WTC11 (cell line): ENCODE measurements around the gene HMGB4. TPM values are rescaled to one million over a fixed set of nuclear protein-coding genes. Genes with fewer than 3 reads are reported as not detected.

Experiments
- ATAC-seq: fragments of 200-7000 bp; cut with Tn5 transposase; 2 replicates; pipeline ENCODE4 v1.10.0; 2021; ENCODE audit warnings: mild to moderate bottlenecking, moderate library complexity
- CTCF ChIA-PET: fragments of 300-600 bp; sonication (Branson Sonifier 250); formaldehyde crosslinking; loops from one replicate; lab custom pipeline; 2021; ENCODE audit warnings: antibody characterized with exemption; lab: Charles Lee
- POLR2A ChIA-PET: fragments of 350-600 bp; sonication (Branson Sonifier 250); formaldehyde crosslinking; loops from one replicate; lab custom pipeline; 2021; ENCODE audit warnings: antibody characterized with exemption; lab: Charles Lee
- DNase-seq: peaks from one replicate; pipeline ENCODE4 v3.0.0; 2021; ENCODE audit warnings: low spot score
- H3K27ac Mint-ChIP-seq: 2 replicates; pipeline ENCODE4 v1.8.0; 2021; ENCODE audit warnings: mixed read lengths
- H3K27me3 Mint-ChIP-seq: 2 replicates; pipeline ENCODE4 v1.8.0; 2021; ENCODE audit warnings: low read depth, mild to moderate bottlenecking, moderate library complexity, mixed read lengths
- H3K36me3 Mint-ChIP-seq: 2 replicates; pipeline ENCODE4 v1.8.0; 2021; ENCODE audit warnings: mixed read lengths
- H3K4me1 Mint-ChIP-seq: 2 replicates; pipeline ENCODE4 v1.8.0; 2022; ENCODE audit warnings: mixed read lengths
- H3K4me3 Mint-ChIP-seq: 2 replicates; pipeline ENCODE4 v1.8.0; 2021; ENCODE audit warnings: mild to moderate bottlenecking, moderate library complexity, mixed read lengths
- H3K9me3 Mint-ChIP-seq: 2 replicates; pipeline ENCODE4 v1.8.0; 2021; ENCODE audit warnings: mixed read lengths
- ELF4 ChIP-seq: sonication (generic); formaldehyde crosslinking; IDR thresholded peaks from 2 replicates; pipeline ENCODE4 v1.8.1; 2022; ENCODE audit warnings: low read depth, mild to moderate bottlenecking, moderate library complexity, missing genetic modification reagents
- EMX1 ChIP-seq: fragments of 250-450 bp; sonication (Bioruptor Pico); IDR thresholded peaks from 2 replicates; pipeline ENCODE4 v1.8.0; 2021; ENCODE audit warnings: mild to moderate bottlenecking
- ESRRA ChIP-seq: sonication (generic); formaldehyde crosslinking; IDR thresholded peaks from 2 replicates; pipeline ENCODE4 v1.8.1; 2022; ENCODE audit warnings: mild to moderate bottlenecking, missing genetic modification reagents, borderline replicate concordance
- FOXK1 ChIP-seq: sonication (generic); formaldehyde crosslinking; IDR thresholded peaks from 2 replicates; pipeline ENCODE4 v1.8.0; 2022; ENCODE audit warnings: mild to moderate bottlenecking, moderate library complexity, missing genetic modification reagents
- FOXP1 ChIP-seq: sonication (generic); formaldehyde crosslinking; IDR thresholded peaks from 2 replicates; pipeline ENCODE4 v1.8.0; 2022; ENCODE audit warnings: missing genetic modification reagents, mild to moderate bottlenecking, moderate library complexity, borderline replicate concordance
- IRF2 ChIP-seq: sonication (generic); formaldehyde crosslinking; IDR thresholded peaks from 2 replicates; pipeline ENCODE4 v1.8.0; 2022; ENCODE audit warnings: low read depth, missing genetic modification reagents, borderline replicate concordance
- MYBL2 ChIP-seq: sonication (generic); formaldehyde crosslinking; IDR thresholded peaks from 2 replicates; pipeline ENCODE4 v1.8.1; 2023; ENCODE audit warnings: mild to moderate bottlenecking, moderate library complexity, missing genetic modification reagents
- NFATC4 ChIP-seq: fragments of 250-450 bp; sonication (Bioruptor Pico); IDR thresholded peaks from 2 replicates; pipeline ENCODE4 v1.9.0; 2021; ENCODE audit warnings: mild to moderate bottlenecking
- NFYB ChIP-seq: sonication (generic); formaldehyde crosslinking; conservative IDR thresholded peaks from 2 replicates; pipeline ENCODE4 v1.8.0; 2022; ENCODE audit warnings: low read depth, missing genetic modification reagents
- RELA ChIP-seq: sonication (generic); formaldehyde crosslinking; IDR thresholded peaks from 2 replicates; pipeline ENCODE4 v1.8.1; 2022; ENCODE audit warnings: missing genetic modification reagents, mild to moderate bottlenecking, borderline replicate concordance
- ZBTB21 ChIP-seq: sonication (generic); formaldehyde crosslinking; IDR thresholded peaks from 2 replicates; pipeline ENCODE4 v1.8.1; 2023; ENCODE audit warnings: mild to moderate bottlenecking, missing genetic modification reagents, borderline replicate concordance
- ZNF138 ChIP-seq: sonication (generic); formaldehyde crosslinking; conservative IDR thresholded peaks from 2 replicates; pipeline ENCODE4 v1.8.1; 2022; ENCODE audit warnings: mild to moderate bottlenecking, moderate library complexity, missing genetic modification reagents
- total RNA-seq: library from RNA; stranded (reverse); gene quantifications from 3 replicates; pipeline ENCODE4 v1.2.3, GENCODE V29; 2021
- TF ChIP-seq, protein P1 (sequence below): sonication (generic); formaldehyde crosslinking; IDR thresholded peaks from 2 replicates; pipeline ENCODE4 v1.8.0; 2022; ENCODE audit warnings: mild to moderate bottlenecking, missing genetic modification reagents
- TF ChIP-seq, protein P2 (sequence below): fragments of 200-600 bp; IDR thresholded peaks from 2 replicates; pipeline ENCODE4 v1.8.0; 2022; ENCODE audit warnings: antibody characterized with exemption
- TF ChIP-seq, protein P3 (sequence below): sonication (generic); formaldehyde crosslinking; IDR thresholded peaks from 2 replicates; pipeline ENCODE4 v1.8.0; 2023; ENCODE audit warnings: mild to moderate bottlenecking, missing genetic modification reagents
- TF ChIP-seq, protein P4 (sequence below): sonication (generic); formaldehyde crosslinking; conservative IDR thresholded peaks from 2 replicates; pipeline ENCODE4 v1.8.1; 2022; ENCODE audit warnings: mild to moderate bottlenecking, missing genetic modification reagents
- TF ChIP-seq, protein P5 (sequence below): fragments of 250-450 bp; sonication (Bioruptor Pico); IDR thresholded peaks from 2 replicates; pipeline ENCODE4 v1.9.0; 2021; ENCODE audit warnings: mild to moderate bottlenecking
- TF ChIP-seq, protein P6 (sequence below): fragments of 250-450 bp; sonication (Bioruptor Pico); IDR thresholded peaks from 2 replicates; pipeline ENCODE4 v1.9.0; 2021; ENCODE audit warnings: mild to moderate bottlenecking

Gene HMGB4
- total RNA-seq, 1 experiment from 2014 or later: not detected

DNA sequence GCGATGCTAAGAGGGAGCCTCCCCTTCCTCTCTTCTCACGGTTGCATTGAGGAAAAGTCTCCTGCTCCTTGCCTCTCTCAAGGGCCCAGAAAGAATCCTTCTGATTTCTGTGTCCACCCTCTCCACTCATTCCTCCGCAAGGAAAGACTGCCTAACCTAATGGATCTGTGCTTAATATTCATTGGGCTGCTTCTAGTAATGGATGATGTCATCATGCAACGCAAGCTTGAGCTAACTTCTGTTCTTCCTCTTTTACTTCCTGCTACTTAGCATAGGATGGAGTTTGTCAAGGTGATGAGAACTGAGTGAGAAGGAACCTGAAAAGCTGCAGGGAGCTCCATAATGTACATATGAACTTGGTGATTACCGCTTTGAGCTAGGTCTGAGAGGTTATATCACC is 35.2 kb upstream of the HMGB4 start:
- Mint-ChIP-seq H3K4me1 (no peaks in the 10 kb centered on the region), H3K9me3 (peaks cover 31% of the 10 kb centered on the region), H3K27ac (no peak overlapping the region), H3K27me3 (peaks cover 7% of the 10 kb centered on the region), H3K36me3 (peaks cover 40% of the 10 kb centered on the region), H3K4me3 (no peak overlapping the region)
- ChIA-PET POLR2A (no interaction called here), CTCF (no interaction called here)
- ATAC-seq (no peak), DNase-seq (no peak)
- TF ChIP-seq, protein P1, sequence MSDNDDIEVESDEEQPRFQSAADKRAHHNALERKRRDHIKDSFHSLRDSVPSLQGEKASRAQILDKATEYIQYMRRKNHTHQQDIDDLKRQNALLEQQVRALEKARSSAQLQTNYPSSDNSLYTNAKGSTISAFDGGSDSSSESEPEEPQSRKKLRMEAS (CRISPR knock-in tag): no peak
- TF ChIP-seq, protein P2, sequence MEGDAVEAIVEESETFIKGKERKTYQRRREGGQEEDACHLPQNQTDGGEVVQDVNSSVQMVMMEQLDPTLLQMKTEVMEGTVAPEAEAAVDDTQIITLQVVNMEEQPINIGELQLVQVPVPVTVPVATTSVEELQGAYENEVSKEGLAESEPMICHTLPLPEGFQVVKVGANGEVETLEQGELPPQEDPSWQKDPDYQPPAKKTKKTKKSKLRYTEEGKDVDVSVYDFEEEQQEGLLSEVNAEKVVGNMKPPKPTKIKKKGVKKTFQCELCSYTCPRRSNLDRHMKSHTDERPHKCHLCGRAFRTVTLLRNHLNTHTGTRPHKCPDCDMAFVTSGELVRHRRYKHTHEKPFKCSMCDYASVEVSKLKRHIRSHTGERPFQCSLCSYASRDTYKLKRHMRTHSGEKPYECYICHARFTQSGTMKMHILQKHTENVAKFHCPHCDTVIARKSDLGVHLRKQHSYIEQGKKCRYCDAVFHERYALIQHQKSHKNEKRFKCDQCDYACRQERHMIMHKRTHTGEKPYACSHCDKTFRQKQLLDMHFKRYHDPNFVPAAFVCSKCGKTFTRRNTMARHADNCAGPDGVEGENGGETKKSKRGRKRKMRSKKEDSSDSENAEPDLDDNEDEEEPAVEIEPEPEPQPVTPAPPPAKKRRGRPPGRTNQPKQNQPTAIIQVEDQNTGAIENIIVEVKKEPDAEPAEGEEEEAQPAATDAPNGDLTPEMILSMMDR: no peak
- no peak for TF ChIP-seq IRF2 (CRISPR knock-in tag)
- TF ChIP-seq, protein P3, sequence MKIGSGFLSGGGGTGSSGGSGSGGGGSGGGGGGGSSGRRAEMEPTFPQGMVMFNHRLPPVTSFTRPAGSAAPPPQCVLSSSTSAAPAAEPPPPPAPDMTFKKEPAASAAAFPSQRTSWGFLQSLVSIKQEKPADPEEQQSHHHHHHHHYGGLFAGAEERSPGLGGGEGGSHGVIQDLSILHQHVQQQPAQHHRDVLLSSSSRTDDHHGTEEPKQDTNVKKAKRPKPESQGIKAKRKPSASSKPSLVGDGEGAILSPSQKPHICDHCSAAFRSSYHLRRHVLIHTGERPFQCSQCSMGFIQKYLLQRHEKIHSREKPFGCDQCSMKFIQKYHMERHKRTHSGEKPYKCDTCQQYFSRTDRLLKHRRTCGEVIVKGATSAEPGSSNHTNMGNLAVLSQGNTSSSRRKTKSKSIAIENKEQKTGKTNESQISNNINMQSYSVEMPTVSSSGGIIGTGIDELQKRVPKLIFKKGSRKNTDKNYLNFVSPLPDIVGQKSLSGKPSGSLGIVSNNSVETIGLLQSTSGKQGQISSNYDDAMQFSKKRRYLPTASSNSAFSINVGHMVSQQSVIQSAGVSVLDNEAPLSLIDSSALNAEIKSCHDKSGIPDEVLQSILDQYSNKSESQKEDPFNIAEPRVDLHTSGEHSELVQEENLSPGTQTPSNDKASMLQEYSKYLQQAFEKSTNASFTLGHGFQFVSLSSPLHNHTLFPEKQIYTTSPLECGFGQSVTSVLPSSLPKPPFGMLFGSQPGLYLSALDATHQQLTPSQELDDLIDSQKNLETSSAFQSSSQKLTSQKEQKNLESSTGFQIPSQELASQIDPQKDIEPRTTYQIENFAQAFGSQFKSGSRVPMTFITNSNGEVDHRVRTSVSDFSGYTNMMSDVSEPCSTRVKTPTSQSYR (CRISPR knock-in tag): no peak
- TF ChIP-seq NFATC4 (CRISPR knock-in tag): no peak
- no peak for TF ChIP-seq ESRRA (CRISPR knock-in tag)
- TF ChIP-seq, protein P4, sequence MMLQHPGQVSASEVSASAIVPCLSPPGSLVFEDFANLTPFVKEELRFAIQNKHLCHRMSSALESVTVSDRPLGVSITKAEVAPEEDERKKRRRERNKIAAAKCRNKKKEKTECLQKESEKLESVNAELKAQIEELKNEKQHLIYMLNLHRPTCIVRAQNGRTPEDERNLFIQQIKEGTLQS: no peak
- TF ChIP-seq RELA (CRISPR knock-in tag): no peak

DNA sequence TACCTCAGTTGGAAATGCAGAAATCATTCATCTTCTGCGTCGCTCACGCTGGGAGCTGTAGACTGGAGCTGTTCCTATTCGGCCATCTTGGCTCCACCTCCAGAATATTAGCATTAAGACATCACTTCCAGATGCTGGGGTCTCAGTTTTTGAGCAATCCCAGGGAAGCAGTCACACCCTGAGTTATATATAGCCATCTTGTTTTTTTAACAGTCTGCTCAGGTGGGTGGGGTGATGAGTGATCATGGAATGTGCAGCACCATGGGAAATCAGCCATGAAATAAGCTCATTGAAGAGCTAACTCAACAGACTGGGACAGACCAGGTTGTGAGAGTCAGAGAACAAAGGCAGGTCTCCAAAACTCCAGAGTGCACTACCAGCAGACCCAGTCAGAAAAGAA is 27.0 kb upstream of the HMGB4 start:
- peaks cover 49% of the 10 kb centered on the region for H3K36me3 Mint-ChIP-seq
- peaks cover 47% of the 10 kb centered on the region for H3K9me3 Mint-ChIP-seq
- no peak for DNase-seq
- CTCF ChIA-PET: no interaction called here
- TF ChIP-seq EMX1 (CRISPR knock-in tag) (no peak), FOXK1 (CRISPR knock-in tag) (no peak)
- POLR2A ChIA-PET: no interaction called here
- ATAC-seq: no peak
- H3K27me3 Mint-ChIP-seq: no peaks in the 10 kb centered on the region; the same call in 1 of the 2 replicates
- no peaks in the 10 kb centered on the region for H3K4me1 Mint-ChIP-seq
- H3K4me3 Mint-ChIP-seq: no peak overlapping the region
- no peak overlapping the region for H3K27ac Mint-ChIP-seq

DNA sequence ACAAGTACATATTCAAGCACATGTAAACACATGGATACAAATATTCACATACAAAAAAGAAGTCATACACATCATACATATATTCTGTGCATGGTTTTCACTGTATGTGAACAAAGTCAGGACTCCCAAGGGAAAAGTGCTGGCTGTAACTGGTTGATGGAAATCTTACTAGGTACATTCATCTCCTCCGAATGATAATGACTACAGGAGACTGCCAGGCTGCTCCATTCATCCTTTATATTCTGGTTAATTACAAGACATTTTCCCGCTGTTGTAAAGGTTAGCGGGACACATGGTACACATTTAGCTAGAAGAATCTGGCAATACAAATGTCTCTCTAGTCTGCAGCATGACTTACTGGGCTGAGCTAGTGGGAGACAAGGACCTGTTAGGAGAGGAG is 26.2 kb upstream of the HMGB4 start:
- H3K4me3 Mint-ChIP-seq: no peak overlapping the region
- H3K27me3 Mint-ChIP-seq: no peaks in the 10 kb centered on the region; the same call in 1 of the 2 replicates
- ChIA-PET CTCF (no interaction called here), POLR2A (no interaction called here)
- peaks cover 46% of the 10 kb centered on the region for H3K36me3 Mint-ChIP-seq
- DNase-seq (no peak), ATAC-seq (no peak)
- peaks cover 43% of the 10 kb centered on the region for H3K9me3 Mint-ChIP-seq
- H3K4me1 Mint-ChIP-seq: no peaks in the 10 kb centered on the region
- H3K27ac Mint-ChIP-seq: no peak overlapping the region
- TF ChIP-seq ZNF138 (CRISPR knock-in tag) (no peak), FOXP1 (no peak), MYBL2 (CRISPR knock-in tag) (no peak), NFYB (CRISPR knock-in tag) (no peak), ZBTB21 (CRISPR knock-in tag) (no peak), ELF4 (CRISPR knock-in tag) (no peak)
- TF ChIP-seq, protein P5, sequence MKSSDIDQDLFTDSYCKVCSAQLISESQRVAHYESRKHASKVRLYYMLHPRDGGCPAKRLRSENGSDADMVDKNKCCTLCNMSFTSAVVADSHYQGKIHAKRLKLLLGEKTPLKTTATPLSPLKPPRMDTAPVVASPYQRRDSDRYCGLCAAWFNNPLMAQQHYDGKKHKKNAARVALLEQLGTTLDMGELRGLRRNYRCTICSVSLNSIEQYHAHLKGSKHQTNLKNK: no peak
- TF ChIP-seq, protein P6, sequence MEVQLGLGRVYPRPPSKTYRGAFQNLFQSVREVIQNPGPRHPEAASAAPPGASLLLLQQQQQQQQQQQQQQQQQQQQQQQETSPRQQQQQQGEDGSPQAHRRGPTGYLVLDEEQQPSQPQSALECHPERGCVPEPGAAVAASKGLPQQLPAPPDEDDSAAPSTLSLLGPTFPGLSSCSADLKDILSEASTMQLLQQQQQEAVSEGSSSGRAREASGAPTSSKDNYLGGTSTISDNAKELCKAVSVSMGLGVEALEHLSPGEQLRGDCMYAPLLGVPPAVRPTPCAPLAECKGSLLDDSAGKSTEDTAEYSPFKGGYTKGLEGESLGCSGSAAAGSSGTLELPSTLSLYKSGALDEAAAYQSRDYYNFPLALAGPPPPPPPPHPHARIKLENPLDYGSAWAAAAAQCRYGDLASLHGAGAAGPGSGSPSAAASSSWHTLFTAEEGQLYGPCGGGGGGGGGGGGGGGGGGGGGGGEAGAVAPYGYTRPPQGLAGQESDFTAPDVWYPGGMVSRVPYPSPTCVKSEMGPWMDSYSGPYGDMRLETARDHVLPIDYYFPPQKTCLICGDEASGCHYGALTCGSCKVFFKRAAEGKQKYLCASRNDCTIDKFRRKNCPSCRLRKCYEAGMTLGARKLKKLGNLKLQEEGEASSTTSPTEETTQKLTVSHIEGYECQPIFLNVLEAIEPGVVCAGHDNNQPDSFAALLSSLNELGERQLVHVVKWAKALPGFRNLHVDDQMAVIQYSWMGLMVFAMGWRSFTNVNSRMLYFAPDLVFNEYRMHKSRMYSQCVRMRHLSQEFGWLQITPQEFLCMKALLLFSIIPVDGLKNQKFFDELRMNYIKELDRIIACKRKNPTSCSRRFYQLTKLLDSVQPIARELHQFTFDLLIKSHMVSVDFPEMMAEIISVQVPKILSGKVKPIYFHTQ (CRISPR knock-in tag): no peak
